Astrocyte (in vitro differentiated cells and primary cell): Measurements from ENCODE around the gene DPP9.

Experiments used
- EZH2 ChIP-seq: IDR thresholded peaks from 2 replicates; pipeline ENCODE4 v1.6.1; 2012; ENCODE audit warnings: mild to moderate bottlenecking, low read length, inconsistent platforms; ENCODE audit not compliant: insufficient read depth
- TF ChIP-seq, protein P1 (sequence below): IDR thresholded peaks from 2 replicates; pipeline ENCODE4 v1.5.1; 2011; ENCODE audit warnings: low read depth, mild to moderate bottlenecking, inconsistent platforms, low read length, moderate library complexity; ENCODE audit not compliant: insufficient read depth

DNA sequence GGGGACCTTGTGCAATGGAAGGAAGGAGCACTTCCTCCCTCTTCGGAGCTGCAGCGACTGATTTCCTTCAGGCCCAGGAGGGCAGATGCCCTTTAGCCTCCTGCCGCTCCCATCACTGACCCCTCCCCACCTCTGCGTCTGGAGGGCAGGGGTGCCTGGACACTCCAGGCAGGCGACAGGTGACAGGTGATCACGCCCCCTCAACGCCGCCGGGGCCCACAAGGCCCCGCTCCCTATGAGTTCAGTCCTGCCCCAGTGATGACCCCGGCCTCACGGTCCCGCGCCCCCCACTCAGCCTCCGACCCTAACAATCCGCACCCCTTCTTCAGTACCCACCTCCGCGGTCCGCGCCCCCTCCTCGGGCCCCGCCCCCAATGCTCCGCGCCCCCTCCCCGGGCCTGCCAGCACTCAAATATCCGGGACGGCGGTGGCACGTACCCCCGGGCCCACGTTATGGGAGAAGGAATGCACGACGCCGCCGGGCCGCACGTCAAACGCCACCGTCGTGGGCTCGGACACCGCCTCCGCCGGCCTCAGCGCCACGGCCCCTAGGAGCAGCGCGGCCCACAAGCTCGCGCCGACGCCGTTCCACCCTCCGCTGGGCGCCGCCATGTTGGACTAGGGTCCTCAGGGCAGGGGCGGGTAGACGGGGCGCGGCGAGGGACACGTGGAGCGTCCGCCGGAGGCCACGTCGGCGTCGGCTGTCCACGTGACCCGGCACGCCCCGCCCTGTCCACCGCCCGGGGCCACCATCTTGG lies 53.7 kb downstream of the DPP9 start, which contains the start of gene MYDGF:
- TF ChIP-seq, protein P1, sequence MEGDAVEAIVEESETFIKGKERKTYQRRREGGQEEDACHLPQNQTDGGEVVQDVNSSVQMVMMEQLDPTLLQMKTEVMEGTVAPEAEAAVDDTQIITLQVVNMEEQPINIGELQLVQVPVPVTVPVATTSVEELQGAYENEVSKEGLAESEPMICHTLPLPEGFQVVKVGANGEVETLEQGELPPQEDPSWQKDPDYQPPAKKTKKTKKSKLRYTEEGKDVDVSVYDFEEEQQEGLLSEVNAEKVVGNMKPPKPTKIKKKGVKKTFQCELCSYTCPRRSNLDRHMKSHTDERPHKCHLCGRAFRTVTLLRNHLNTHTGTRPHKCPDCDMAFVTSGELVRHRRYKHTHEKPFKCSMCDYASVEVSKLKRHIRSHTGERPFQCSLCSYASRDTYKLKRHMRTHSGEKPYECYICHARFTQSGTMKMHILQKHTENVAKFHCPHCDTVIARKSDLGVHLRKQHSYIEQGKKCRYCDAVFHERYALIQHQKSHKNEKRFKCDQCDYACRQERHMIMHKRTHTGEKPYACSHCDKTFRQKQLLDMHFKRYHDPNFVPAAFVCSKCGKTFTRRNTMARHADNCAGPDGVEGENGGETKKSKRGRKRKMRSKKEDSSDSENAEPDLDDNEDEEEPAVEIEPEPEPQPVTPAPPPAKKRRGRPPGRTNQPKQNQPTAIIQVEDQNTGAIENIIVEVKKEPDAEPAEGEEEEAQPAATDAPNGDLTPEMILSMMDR = no peak
- TF ChIP-seq EZH2 = no peak
